H9 (cell line): ENCODE results near the gene BTBD19. TPM values are rescaled to one million over a fixed set of nuclear protein-coding genes. Genes with fewer than 3 reads are reported as not detected.

Experiments used
- DNase-seq: peaks from one replicate; pipeline ENCODE4 v3.0.0-alpha.2; 2017
- H2AFZ ChIP-seq: one replicate; pipeline ENCODE4 v1.6.1; 2013; ENCODE audit warnings: mild to moderate bottlenecking, low read length, control low read depth, moderate library complexity
- H2AK5ac ChIP-seq: 2 replicates; pipeline ENCODE4 v1.6.1; 2013; ENCODE audit warnings: low read length, control low read depth, mixed read lengths; ENCODE audit not compliant: insufficient read length
- H2BK120ac ChIP-seq: one replicate; pipeline ENCODE4 v1.6.1; 2013; ENCODE audit warnings: low read depth, mild to moderate bottlenecking, low read length, control low read depth, inconsistent platforms; ENCODE audit not compliant: poor library complexity, severe bottlenecking
- H2BK12ac ChIP-seq: 2 replicates; pipeline ENCODE4 v1.6.1; 2013; ENCODE audit warnings: low read length, control low read depth, mixed read lengths, low read depth; ENCODE audit not compliant: insufficient read length
- H2BK15ac ChIP-seq: 2 replicates; pipeline ENCODE4 v1.6.1; 2013; ENCODE audit warnings: low read depth, low read length, control low read depth
- H2BK20ac ChIP-seq: one replicate; pipeline ENCODE4 v1.6.1; 2013; ENCODE audit warnings: low read depth, mild to moderate bottlenecking, low read length, control low read depth, inconsistent platforms; ENCODE audit not compliant: poor library complexity, severe bottlenecking
- H2BK5ac ChIP-seq: 2 replicates; pipeline ENCODE4 v1.6.1; 2013; ENCODE audit warnings: low read length, control low read depth, mixed read lengths; ENCODE audit not compliant: insufficient read length
- H3K14ac ChIP-seq: 2 replicates; pipeline ENCODE4 v1.6.1; 2013; ENCODE audit warnings: low read length, control low read depth; ENCODE audit not compliant: insufficient read depth
- H3K18ac ChIP-seq: 2 replicates; pipeline ENCODE4 v1.6.1; 2013; ENCODE audit warnings: low read depth, mild to moderate bottlenecking, mixed read lengths, low read length, control low read depth; ENCODE audit not compliant: insufficient read length
- H3K23ac ChIP-seq: 2 replicates; pipeline ENCODE4 v1.6.1; 2013; ENCODE audit warnings: low read length, control low read depth, mixed read lengths, low read depth; ENCODE audit not compliant: insufficient read length
- H3K23me2 ChIP-seq: 2 replicates; pipeline ENCODE4 v1.6.1; 2013; ENCODE audit warnings: low read depth, mild to moderate bottlenecking, mixed read lengths, low read length, control low read depth; ENCODE audit not compliant: insufficient read length, poor library complexity, severe bottlenecking
- H3K27ac ChIP-seq: 2 replicates; pipeline ENCODE4 v1.5.1; 2013; ENCODE audit warnings: low read length, control low read depth, mixed read lengths, low read depth; ENCODE audit not compliant: insufficient read length
- H3K27me3 ChIP-seq: 2 replicates; pipeline ENCODE4 v1.6.1; 2013; ENCODE audit warnings: low read length, control low read depth, inconsistent platforms; ENCODE audit not compliant: insufficient read depth
- H3K4ac ChIP-seq: 2 replicates; pipeline ENCODE4 v1.6.1; 2013; ENCODE audit warnings: low read depth, mild to moderate bottlenecking, control low read depth, inconsistent platforms, low read length, moderate library complexity
- H3K4me1 ChIP-seq: 2 replicates; pipeline ENCODE4 v1.6.1; 2013; ENCODE audit warnings: low read length, control low read depth, inconsistent platforms; ENCODE audit not compliant: insufficient read depth
- H3K4me2 ChIP-seq: 2 replicates; pipeline ENCODE4 v1.6.1; 2013; ENCODE audit warnings: low read length, control low read depth, mixed read lengths; ENCODE audit not compliant: insufficient read length, insufficient read depth
- H3K56ac ChIP-seq: 2 replicates; pipeline ENCODE4 v1.6.1; 2013; ENCODE audit warnings: low read depth, mild to moderate bottlenecking, mixed read lengths, low read length, control low read depth; ENCODE audit not compliant: insufficient read length
- H3K79me1 ChIP-seq: 2 replicates; pipeline ENCODE4 v1.6.1; 2013; ENCODE audit warnings: low read depth, mild to moderate bottlenecking, moderate library complexity, low read length, control low read depth, inconsistent platforms; ENCODE audit not compliant: insufficient read depth, poor library complexity, severe bottlenecking
- H3K79me2 ChIP-seq: 2 replicates; pipeline ENCODE4 v1.6.1; 2013; ENCODE audit warnings: low read length, control low read depth, inconsistent platforms; ENCODE audit not compliant: insufficient read depth
- H3K9ac ChIP-seq: 2 replicates; pipeline ENCODE4 v1.6.1; 2013; ENCODE audit warnings: low read length, control low read depth, mixed read lengths; ENCODE audit not compliant: insufficient read length; ENCODE audit errors: extremely low read depth
- H3K9me3 ChIP-seq: one replicate; pipeline ENCODE4 v1.6.1; 2013; ENCODE audit warnings: low read depth, low read length, inconsistent platforms; ENCODE audit not compliant: control insufficient read depth
- H3T11ph ChIP-seq: one replicate; pipeline ENCODE4 v1.6.1; 2013; ENCODE audit warnings: mild to moderate bottlenecking, low read length, control low read depth, inconsistent platforms
- H4K20me1 ChIP-seq: one replicate; pipeline ENCODE4 v1.6.1; 2013; ENCODE audit not compliant: control insufficient read depth, insufficient read length, insufficient read depth
- H4K5ac ChIP-seq: 2 replicates; pipeline ENCODE4 v1.6.1; 2013; ENCODE audit warnings: low read depth, mild to moderate bottlenecking, mixed read lengths, low read length, control low read depth; ENCODE audit not compliant: insufficient read length
- H4K8ac ChIP-seq: replicated peaks from 2 replicates; pipeline ENCODE4 v1.6.1; 2013; ENCODE audit warnings: low read length, control low read depth, mixed read lengths, low read depth; ENCODE audit not compliant: insufficient read length
- H4K91ac ChIP-seq: 2 replicates; pipeline ENCODE4 v1.6.1; 2013; ENCODE audit warnings: low read depth, mild to moderate bottlenecking, moderate library complexity, mixed read lengths, low read length, control low read depth; ENCODE audit not compliant: insufficient read length
- H3K27ac Mint-ChIP-seq, 3 experiments: 2 replicates in 2 of 3; 3 replicates in 1 of 3; pipeline ENCODE4 v1.8.0; 2020 to 2021; ENCODE audit warnings: mixed read lengths in 3 of 3, mild to moderate bottlenecking in 1 of 3, moderate library complexity in 1 of 3
- H3K27me3 Mint-ChIP-seq: 2 replicates; pipeline ENCODE4 v1.8.0; 2021; ENCODE audit warnings: low read depth, mild to moderate bottlenecking, moderate library complexity, mixed read lengths
- H3K36me3 Mint-ChIP-seq, 3 experiments: 2 replicates in 2 of 3; 3 replicates in 1 of 3; pipeline ENCODE4 v1.8.0; 2020 to 2021; ENCODE audit warnings: low read depth in 3 of 3, mixed read lengths in 3 of 3; ENCODE audit not compliant: insufficient read depth in 1 of 3
- H3K4me1 Mint-ChIP-seq, 2 experiments: 2 replicates each; pipeline ENCODE4 v1.8.0; 2020; ENCODE audit warnings: mixed read lengths in 2 of 2
- H3K4me3 Mint-ChIP-seq, 2 experiments: 2 replicates in 1 of 2; 3 replicates in 1 of 2; pipeline ENCODE4 v1.8.0; 2020 to 2021; ENCODE audit warnings: mild to moderate bottlenecking in 2 of 2, mixed read lengths in 2 of 2, moderate library complexity in 1 of 2
- H3K9me3 Mint-ChIP-seq, 2 experiments: 2 replicates in 1 of 2; 3 replicates in 1 of 2; pipeline ENCODE4 v1.8.0; 2020; ENCODE audit warnings: mild to moderate bottlenecking in 2 of 2, mixed read lengths in 2 of 2, moderate library complexity in 1 of 2
- CTCF ChIP-seq: fragments of 200-600 bp; sonication (generic); conservative IDR thresholded peaks from 3 replicates; pipeline ENCODE4 v1.8.0; 2021; ENCODE audit warnings: antibody characterized with exemption, mild to moderate bottlenecking
- WGBS: extraction: QIAGEN DNeasy Blood & Tissue Kit; methylation state at CpG from one replicate; pipeline ENCODE4 v1.1.7; 2013; ENCODE audit warnings: missing lambda C conversion rate, low lambda C conversion rate, mixed read lengths; ENCODE audit not compliant: insufficient read length; ENCODE audit errors: extremely low coverage; 5-methylcytosine and 5-hydroxymethylcytosine counted together
- total RNA-seq: library from RNA; stranded (reverse); gene quantifications from 2 replicates; pipeline ENCODE4 v1.2.1, GENCODE V29; 2021

Gene BTBD19
- total RNA-seq, 1 experiment from 2014 or later: 1.9 TPM

DNA sequence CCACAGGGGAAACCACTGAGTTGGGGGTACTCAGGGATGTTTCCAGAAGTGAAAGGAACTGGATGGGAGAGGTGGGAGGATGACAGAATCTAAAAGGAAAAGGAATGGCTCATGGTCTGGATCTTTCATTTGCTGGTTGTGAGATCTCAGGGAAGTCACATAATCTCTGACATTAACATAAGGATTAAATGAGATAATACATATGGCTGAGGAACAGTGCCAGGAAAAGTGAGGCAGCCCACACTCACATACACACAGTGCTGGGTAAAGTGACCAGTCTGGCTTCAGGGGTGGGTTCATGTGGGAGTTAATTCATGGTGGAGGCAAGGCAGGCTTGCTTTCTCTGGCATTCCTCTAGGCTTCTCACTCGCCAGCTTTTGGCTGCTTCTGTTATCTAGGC is 38.7 kb downstream of the BTBD19 start:
- Histone ChIP-seq H3K9ac (no peak overlapping the region), H3K27ac (no peak overlapping the region), H3K79me1 (no peaks in the 10 kb centered on the region), H3K4me2 (no peak overlapping the region), H2AK5ac (no peak overlapping the region), H4K91ac (no peak overlapping the region), H4K5ac (no peak overlapping the region), H3K79me2 (no peaks in the 10 kb centered on the region), H2BK5ac (no peak overlapping the region), H3K18ac (no peak overlapping the region), H2BK12ac (no peak overlapping the region), H3K14ac (no peak overlapping the region), H4K20me1 (no peaks in the 10 kb centered on the region), H2BK120ac (no peak overlapping the region), H2AFZ (no peak overlapping the region), H3K56ac (no peak overlapping the region), H4K8ac (no peak overlapping the region), H2BK20ac (no peak overlapping the region), H3K23me2 (peaks cover 11% of the 10 kb centered on the region), H3K4ac (no peak overlapping the region), H3K9me3 (no peaks in the 10 kb centered on the region), H3T11ph (no peak overlapping the region), H3K27me3 (peaks cover 2% of the 10 kb centered on the region; the same call in 1 of the 2 replicates), H3K4me1 (no peaks in the 10 kb centered on the region), H3K23ac (no peak overlapping the region), H2BK15ac (no peak overlapping the region)
- WGBS: no CpG with 5 or more reads among the region's 1 CpG
- Mint-ChIP-seq H3K4me3 (no peak overlapping the region), H3K4me1 (peaks cover 9 to 17% of the 10 kb centered on the region in 2 experiments), H3K27ac (no peak overlapping the region), H3K36me3 (no peaks in the 10 kb centered on the region), H3K9me3 (no peaks in the 10 kb centered on the region), H3K27me3 (peaks cover 7% of the 10 kb centered on the region)
- DNase-seq: no peak
- TF ChIP-seq CTCF: no peak
